Stimulated activated CD4-positive, alpha-beta T cell treated with anti-CD3 and anti-CD28 coated beads, Interleukin-1b, Interleukin-23, amount 100 ng/mL, for 1 hour (primary cell): Measurements from ENCODE around the gene ENTPD8.

Source experiments
- DNase-seq, 2 donors: peaks; one replicate each; pipeline ENCODE4 v3.0.0-alpha.2; 2020; ENCODE audit warnings: low read depth in 2 of 2

ENTPD8 gene

GRCh38 chr9:137431416-137431931, 9.7 kb downstream of the ENTPD8 start:
- DNase-seq: no peak

GRCh38 chr9:137430723-137431415, 10.3 kb downstream of the ENTPD8 start:
- DNase-seq: no peak

- no peak for DNase-seq
These were observed 11.0 kb downstream of the ENTPD8 start for GRCh38 chr9:137429974-137430722.

- DNase-seq: no peak
These were observed 11.6 kb downstream of the ENTPD8 start for GRCh38 chr9:137429546-137429890.

GRCh38 chr9:137428841-137429545, 12.2 kb downstream of the ENTPD8 start:
- no peak for DNase-seq

GRCh38 chr9:137428311-137428630, 12.9 kb downstream of the ENTPD8 start:
- no peak for DNase-seq

- no peak for DNase-seq
These were observed 13.5 kb downstream of the ENTPD8 start for GRCh38 chr9:137427454-137428310.

- DNase-seq: no peak
These were observed 15.0 kb downstream of the ENTPD8 start for GRCh38 chr9:137426018-137426681.

GRCh38 chr9:137423514-137424291, 17.5 kb downstream of the ENTPD8 start:
- no peak for DNase-seq

GRCh38 chr9:137422604-137423513, 18.3 kb downstream of the ENTPD8 start, which contains the start of the genes EXD3 and NOXA1:
EXD3 (minus strand) TSS chr9:137423162; CDS start chr9:137395357, 27,805 bp downstream.
NOXA1 (plus strand) TSS chr9:137423393; CDS start chr9:137423530, 137 bp downstream.
- DNase-seq: peak; percentile 91 to 94

- no peak for DNase-seq
These were observed 19.1 kb downstream of the ENTPD8 start for GRCh38 chr9:137421838-137422603.

GRCh38 chr9:137417161-137418021, 23.8 kb downstream of the ENTPD8 start:
- DNase-seq: no peak

GRCh38 chr9:137416563-137417151, 24.5 kb downstream of the ENTPD8 start:
- no peak for DNase-seq

- no peak for DNase-seq
These were observed 25.1 kb downstream of the ENTPD8 start for GRCh38 chr9:137416006-137416562.

GRCh38 chr9:137415451-137415850, 25.7 kb downstream of the ENTPD8 start:
- no peak for DNase-seq

- DNase-seq: no peak
These were observed 28.7 kb downstream of the ENTPD8 start for GRCh38 chr9:137412431-137412830.
